ENCODE results near the gene BASP1.

The BASP1 gene

DNA sequence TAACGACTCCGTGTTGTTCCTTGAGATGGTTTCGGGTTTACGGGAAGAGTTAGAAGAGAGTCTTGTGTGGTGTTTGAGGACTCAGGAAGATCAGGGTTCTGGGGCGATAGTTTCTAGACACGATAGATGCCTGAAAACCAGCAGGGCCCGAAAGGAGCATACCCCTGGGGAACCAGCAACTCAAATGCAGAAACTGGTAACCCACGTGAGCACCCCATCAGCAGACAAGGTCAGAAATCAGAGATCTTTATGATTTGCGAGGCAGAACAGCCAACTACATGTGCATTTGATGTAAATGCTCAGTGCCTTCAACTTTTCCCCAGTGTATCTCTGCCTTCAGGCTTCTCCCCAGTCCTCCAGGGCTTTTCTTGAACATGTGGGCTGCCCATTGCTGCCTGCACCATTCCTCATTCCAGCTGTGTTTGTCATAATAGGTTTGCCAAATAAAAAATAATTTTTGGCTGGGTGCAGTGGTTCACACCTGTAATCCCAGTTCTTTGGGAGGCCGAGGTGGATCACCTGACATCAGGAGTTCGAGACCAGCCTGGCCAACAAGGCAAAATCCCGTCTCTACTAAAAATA is 75.1 kb downstream of the BASP1 start:
- H3K27ac ChIP-seq: no peak overlapping the region
- TF ChIP-seq, protein P1, sequence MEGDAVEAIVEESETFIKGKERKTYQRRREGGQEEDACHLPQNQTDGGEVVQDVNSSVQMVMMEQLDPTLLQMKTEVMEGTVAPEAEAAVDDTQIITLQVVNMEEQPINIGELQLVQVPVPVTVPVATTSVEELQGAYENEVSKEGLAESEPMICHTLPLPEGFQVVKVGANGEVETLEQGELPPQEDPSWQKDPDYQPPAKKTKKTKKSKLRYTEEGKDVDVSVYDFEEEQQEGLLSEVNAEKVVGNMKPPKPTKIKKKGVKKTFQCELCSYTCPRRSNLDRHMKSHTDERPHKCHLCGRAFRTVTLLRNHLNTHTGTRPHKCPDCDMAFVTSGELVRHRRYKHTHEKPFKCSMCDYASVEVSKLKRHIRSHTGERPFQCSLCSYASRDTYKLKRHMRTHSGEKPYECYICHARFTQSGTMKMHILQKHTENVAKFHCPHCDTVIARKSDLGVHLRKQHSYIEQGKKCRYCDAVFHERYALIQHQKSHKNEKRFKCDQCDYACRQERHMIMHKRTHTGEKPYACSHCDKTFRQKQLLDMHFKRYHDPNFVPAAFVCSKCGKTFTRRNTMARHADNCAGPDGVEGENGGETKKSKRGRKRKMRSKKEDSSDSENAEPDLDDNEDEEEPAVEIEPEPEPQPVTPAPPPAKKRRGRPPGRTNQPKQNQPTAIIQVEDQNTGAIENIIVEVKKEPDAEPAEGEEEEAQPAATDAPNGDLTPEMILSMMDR (conservative IDR thresholded peaks at IDR 0.05): no peak

- TF ChIP-seq, protein P1 (conservative IDR thresholded peaks at IDR 0.05): no peak
- no peak overlapping the region for H3K27ac ChIP-seq
Measured at GRCh38 chr5:17294639-17295311, 77.3 kb downstream of the BASP1 start.

- no peak overlapping the region for H3K27ac ChIP-seq
- TF ChIP-seq, protein P1 (conservative IDR thresholded peaks at IDR 0.05): no peak
Measured at GRCh38 chr5:17295671-17296070, 78.2 kb downstream of the BASP1 start.

GRCh38 chr5:17302106-17302505 is 84.7 kb downstream of the BASP1 start:
- TF ChIP-seq, protein P1 (conservative IDR thresholded peaks at IDR 0.05): no peak
- no peak overlapping the region for H3K27ac ChIP-seq

- no peak overlapping the region for H3K27ac ChIP-seq
Measured at GRCh38 chr5:17302604-17303003, 85.2 kb downstream of the BASP1 start.

GRCh38 chr5:17304282-17304681 is 86.9 kb downstream of the BASP1 start:
- TF ChIP-seq, protein P1 (conservative IDR thresholded peaks at IDR 0.05): no peak
- H3K27ac ChIP-seq: no peak overlapping the region; the same call in 1 of the 2 replicates

More at GRCh38 chr5:17302604-17303003, 85.2 kb downstream of the BASP1 start:
- TF ChIP-seq, protein P1 (conservative IDR thresholded peaks at IDR 0.05): no peak

- TF ChIP-seq, protein P1 (conservative IDR thresholded peaks at IDR 0.05): no peak
- H3K27ac ChIP-seq: peak overlapping the region; percentile 81
Measured at GRCh38 chr5:17305017-17305416, 87.6 kb downstream of the BASP1 start.

All from VCaP (cell line).